Liver (tissue), 9 donors: ENCODE measurements around the gene F13B. TPM values are rescaled to one million over a fixed set of nuclear protein-coding genes. Genes with fewer than 3 reads are reported as not detected.

ENCODE experiments used
- DNase-seq: peaks from one replicate; pipeline ENCODE4 v3.0.0-alpha.2; 2017; ENCODE audit warnings: low spot score
- H3K27ac ChIP-seq, 2 donors: one replicate each; pipeline ENCODE4 v1.7.0; 2013; ENCODE audit warnings: inconsistent platforms in 2 of 2, low read length in 2 of 2, control low read depth in 1 of 2, low read depth in 1 of 2, mild to moderate bottlenecking in 1 of 2
- H3K27me3 ChIP-seq, 4 donors: one replicate each; pipeline versions ENCODE4 v1.6.1 to v1.7.0; 2013; ENCODE audit warnings: low read length in 3 of 4, inconsistent platforms in 1 of 4, mild to moderate bottlenecking in 1 of 4, moderate library complexity in 1 of 4; ENCODE audit not compliant: control insufficient read depth in 4 of 4, insufficient read depth in 4 of 4
- H3K36me3 ChIP-seq, 4 donors: one replicate each; pipeline versions ENCODE4 v1.6.1 to v1.7.0; 2013; ENCODE audit warnings: low read length in 3 of 4, mild to moderate bottlenecking in 3 of 4, low read depth in 1 of 4, moderate library complexity in 1 of 4; ENCODE audit not compliant: control insufficient read depth in 4 of 4, insufficient read depth in 3 of 4
- H3K4me1 ChIP-seq, 4 donors: one replicate each; pipeline versions ENCODE4 v1.6.1 to v1.7.0; 2013; ENCODE audit warnings: low read length in 3 of 4, mild to moderate bottlenecking in 3 of 4, moderate library complexity in 1 of 4; ENCODE audit not compliant: control insufficient read depth in 4 of 4, insufficient read depth in 4 of 4
- H3K4me3 ChIP-seq, 3 donors: one replicate each; pipeline versions ENCODE4 v1.6.1 to v1.7.0; 2013; ENCODE audit warnings: low read length in 3 of 3, control low read depth in 1 of 3, low read depth in 1 of 3, mild to moderate bottlenecking in 1 of 3
- H3K9ac ChIP-seq, 2 donors: one replicate each; pipeline ENCODE4 v1.7.0; 2013; ENCODE audit warnings: low read length in 2 of 2, mild to moderate bottlenecking in 2 of 2, moderate library complexity in 2 of 2, control low read depth in 1 of 2, low read depth in 1 of 2
- H3K9me3 ChIP-seq, 4 donors: one replicate each; pipeline versions ENCODE4 v1.6.1 to v1.7.0; 2013; ENCODE audit warnings: low read length in 3 of 4; ENCODE audit not compliant: control insufficient read depth in 4 of 4
- EGR1 ChIP-seq, 2 donors: IDR thresholded peaks; 2 replicates each; pipeline ENCODE4 v1.6.1; 2016 to 2018; ENCODE audit warnings: antibody characterized with exemption in 2 of 2, low read depth in 2 of 2
- FOXA1 ChIP-seq: IDR thresholded peaks from 2 replicates; pipeline ENCODE4 v1.6.1; 2016; ENCODE audit warnings: antibody characterized with exemption
- FOXA2 ChIP-seq: IDR thresholded peaks from 2 replicates; pipeline ENCODE4 v1.6.1; 2016; ENCODE audit warnings: antibody characterized with exemption
- GABPA ChIP-seq, 2 donors: IDR thresholded peaks in 1 of 2; conservative IDR thresholded peaks in 1 of 2; 2 replicates each; pipeline ENCODE4 v1.6.1; 2016; ENCODE audit warnings: antibody characterized with exemption in 2 of 2, mild to moderate bottlenecking in 1 of 2, moderate library complexity in 1 of 2
- HNF4A ChIP-seq, 2 donors: conservative IDR thresholded peaks; 2 replicates each; pipeline ENCODE4 v1.6.1; 2016; ENCODE audit warnings: antibody characterized with exemption in 2 of 2, mild to moderate bottlenecking in 2 of 2
- HNF4G ChIP-seq: IDR thresholded peaks from 2 replicates; pipeline ENCODE4 v1.6.1; 2016; ENCODE audit warnings: antibody characterized with exemption
- JUND ChIP-seq, 2 donors: IDR thresholded peaks; 2 replicates each; pipeline ENCODE4 v1.6.1; 2016; ENCODE audit warnings: antibody characterized with exemption in 2 of 2
- NR2F2 ChIP-seq: IDR thresholded peaks from 2 replicates; pipeline ENCODE4 v1.6.1; 2016; ENCODE audit warnings: antibody characterized with exemption
- RAD21 ChIP-seq, 2 donors: IDR thresholded peaks; 2 replicates each; pipeline ENCODE4 v1.6.1; 2016; ENCODE audit warnings: antibody characterized with exemption in 2 of 2, mild to moderate bottlenecking in 2 of 2
- RXRA ChIP-seq, 2 donors: IDR thresholded peaks; 2 replicates each; pipeline ENCODE4 v1.6.1; 2017 to 2018; ENCODE audit warnings: antibody characterized with exemption in 2 of 2, mild to moderate bottlenecking in 1 of 2
- SP1 ChIP-seq: IDR thresholded peaks from 2 replicates; pipeline ENCODE4 v1.6.1; 2018; ENCODE audit warnings: antibody characterized with exemption, mild to moderate bottlenecking
- TAF1 ChIP-seq: conservative IDR thresholded peaks from 2 replicates; pipeline ENCODE4 v1.6.1; 2016; ENCODE audit warnings: antibody characterized with exemption, mild to moderate bottlenecking
- YY1 ChIP-seq: IDR thresholded peaks from 2 replicates; pipeline ENCODE4 v1.6.1; 2016; ENCODE audit warnings: antibody characterized with exemption, mild to moderate bottlenecking
- polyA plus RNA-seq, 2 donors: library from polyadenylated mRNA; stranded (reverse) in 1 of 2; unstranded in 1 of 2; fragments of 200-250 nt in 1 of 2; fragments of >200 nt in 1 of 2; fragmentation: Nextera tagmentation in 1 of 2; extraction: Ambion mirVana in 1 of 2; gene quantifications; one replicate each; pipeline versions ENCODE4 v1.2.1 to v1.2.3, GENCODE V29; 2013 to 2015
- total RNA-seq, 2 donors: library from RNA; depleted of rRNA; stranded (reverse); fragments of >200 nt; gene quantifications; one replicate each; pipeline ENCODE4 v1.2.3, GENCODE V29; 2014
- TF ChIP-seq, protein P1 (sequence below): IDR thresholded peaks from 2 replicates; pipeline ENCODE4 v1.6.1; 2016; ENCODE audit warnings: antibody characterized with exemption
- TF ChIP-seq, protein P2 (sequence below): IDR thresholded peaks from 2 replicates; pipeline ENCODE4 v1.6.1; 2016; ENCODE audit warnings: antibody characterized with exemption
- TF ChIP-seq, protein P3 (sequence below): fragments of 150-350 bp; IDR thresholded peaks from 2 replicates; pipeline ENCODE4 v1.5.1; 2017; ENCODE audit warnings: improper control_type of control experiment, low read depth, low read length; ENCODE audit not compliant: missing input control
- TF ChIP-seq, protein P4 (sequence below): IDR thresholded peaks from 2 replicates; pipeline ENCODE4 v1.6.1; 2016; ENCODE audit warnings: antibody characterized with exemption
- TF ChIP-seq, protein P5 (sequence below): IDR thresholded peaks from 2 replicates; pipeline ENCODE4 v1.6.1; 2016; ENCODE audit warnings: antibody characterized with exemption, mild to moderate bottlenecking
- donor health status: healthy.
- donor health status: healthy.
- donor health status: healthy.
- donor health status: healthy.
- donor health status: healthy.

Gene F13B
- total and polyA plus RNA-seq, 4 donors: 42.3 to 194 (median 80.2) TPM

DNA sequence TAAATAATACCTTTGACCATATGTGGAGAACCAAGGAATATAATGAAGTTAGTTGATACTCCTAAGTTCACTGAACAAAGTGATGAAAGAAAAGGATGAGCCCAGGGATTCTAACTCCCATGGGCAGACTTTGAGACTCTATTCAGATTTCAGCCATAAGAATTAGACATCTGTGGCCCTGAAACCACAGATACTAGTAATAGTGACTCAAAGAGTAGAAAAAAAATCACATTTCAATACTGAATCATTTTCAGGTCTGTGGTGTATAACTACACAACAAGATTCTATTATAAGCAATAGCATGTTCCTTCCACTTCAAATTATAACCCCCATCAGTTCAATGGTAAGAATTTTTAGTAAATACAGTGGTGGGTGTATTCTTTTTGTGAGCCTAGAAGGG is 16.4 kb upstream of the F13B start:
- H3K9ac ChIP-seq: no peak overlapping the region
- peaks cover 0 to 2% (median 0%) of the 10 kb centered on the region in 4 donors for H3K4me1 ChIP-seq
- no peaks in the 10 kb centered on the region for H3K27me3 ChIP-seq
- peaks cover 0 to 2% (median 0%) of the 10 kb centered on the region in 4 donors for H3K9me3 ChIP-seq
- TF ChIP-seq FOXA1 (no peak), HNF4G (no peak), HNF4A (conservative IDR thresholded peaks at IDR 0.05) (no peak), SP1 (no peak), FOXA2 (no peak), YY1 (no peak), RAD21 (IDR thresholded peaks at IDR 0.05) (no peak), RXRA (IDR thresholded peaks at IDR 0.05) (no peak), NR2F2 (no peak), JUND (IDR thresholded peaks at IDR 0.05) (no peak), GABPA (IDR thresholded peaks at IDR 0.05 in 1 of 2, conservative IDR thresholded peaks at IDR 0.05 in 1 of 2) (no peak), EGR1 (IDR thresholded peaks at IDR 0.05; ENCODE audit: low read depth in 2 of 2) (no peak), TAF1 (no peak)
- TF ChIP-seq, protein P1, sequence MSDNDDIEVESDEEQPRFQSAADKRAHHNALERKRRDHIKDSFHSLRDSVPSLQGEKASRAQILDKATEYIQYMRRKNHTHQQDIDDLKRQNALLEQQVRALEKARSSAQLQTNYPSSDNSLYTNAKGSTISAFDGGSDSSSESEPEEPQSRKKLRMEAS: no peak
- TF ChIP-seq, protein P2, sequence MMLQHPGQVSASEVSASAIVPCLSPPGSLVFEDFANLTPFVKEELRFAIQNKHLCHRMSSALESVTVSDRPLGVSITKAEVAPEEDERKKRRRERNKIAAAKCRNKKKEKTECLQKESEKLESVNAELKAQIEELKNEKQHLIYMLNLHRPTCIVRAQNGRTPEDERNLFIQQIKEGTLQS: no peak
- TF ChIP-seq, protein P3, sequence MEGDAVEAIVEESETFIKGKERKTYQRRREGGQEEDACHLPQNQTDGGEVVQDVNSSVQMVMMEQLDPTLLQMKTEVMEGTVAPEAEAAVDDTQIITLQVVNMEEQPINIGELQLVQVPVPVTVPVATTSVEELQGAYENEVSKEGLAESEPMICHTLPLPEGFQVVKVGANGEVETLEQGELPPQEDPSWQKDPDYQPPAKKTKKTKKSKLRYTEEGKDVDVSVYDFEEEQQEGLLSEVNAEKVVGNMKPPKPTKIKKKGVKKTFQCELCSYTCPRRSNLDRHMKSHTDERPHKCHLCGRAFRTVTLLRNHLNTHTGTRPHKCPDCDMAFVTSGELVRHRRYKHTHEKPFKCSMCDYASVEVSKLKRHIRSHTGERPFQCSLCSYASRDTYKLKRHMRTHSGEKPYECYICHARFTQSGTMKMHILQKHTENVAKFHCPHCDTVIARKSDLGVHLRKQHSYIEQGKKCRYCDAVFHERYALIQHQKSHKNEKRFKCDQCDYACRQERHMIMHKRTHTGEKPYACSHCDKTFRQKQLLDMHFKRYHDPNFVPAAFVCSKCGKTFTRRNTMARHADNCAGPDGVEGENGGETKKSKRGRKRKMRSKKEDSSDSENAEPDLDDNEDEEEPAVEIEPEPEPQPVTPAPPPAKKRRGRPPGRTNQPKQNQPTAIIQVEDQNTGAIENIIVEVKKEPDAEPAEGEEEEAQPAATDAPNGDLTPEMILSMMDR: no peak
- TF ChIP-seq, protein P4, sequence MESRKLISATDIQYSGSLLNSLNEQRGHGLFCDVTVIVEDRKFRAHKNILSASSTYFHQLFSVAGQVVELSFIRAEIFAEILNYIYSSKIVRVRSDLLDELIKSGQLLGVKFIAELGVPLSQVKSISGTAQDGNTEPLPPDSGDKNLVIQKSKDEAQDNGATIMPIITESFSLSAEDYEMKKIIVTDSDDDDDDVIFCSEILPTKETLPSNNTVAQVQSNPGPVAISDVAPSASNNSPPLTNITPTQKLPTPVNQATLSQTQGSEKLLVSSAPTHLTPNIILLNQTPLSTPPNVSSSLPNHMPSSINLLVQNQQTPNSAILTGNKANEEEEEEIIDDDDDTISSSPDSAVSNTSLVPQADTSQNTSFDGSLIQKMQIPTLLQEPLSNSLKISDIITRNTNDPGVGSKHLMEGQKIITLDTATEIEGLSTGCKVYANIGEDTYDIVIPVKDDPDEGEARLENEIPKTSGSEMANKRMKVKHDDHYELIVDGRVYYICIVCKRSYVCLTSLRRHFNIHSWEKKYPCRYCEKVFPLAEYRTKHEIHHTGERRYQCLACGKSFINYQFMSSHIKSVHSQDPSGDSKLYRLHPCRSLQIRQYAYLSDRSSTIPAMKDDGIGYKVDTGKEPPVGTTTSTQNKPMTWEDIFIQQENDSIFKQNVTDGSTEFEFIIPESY: no peak
- TF ChIP-seq, protein P5, sequence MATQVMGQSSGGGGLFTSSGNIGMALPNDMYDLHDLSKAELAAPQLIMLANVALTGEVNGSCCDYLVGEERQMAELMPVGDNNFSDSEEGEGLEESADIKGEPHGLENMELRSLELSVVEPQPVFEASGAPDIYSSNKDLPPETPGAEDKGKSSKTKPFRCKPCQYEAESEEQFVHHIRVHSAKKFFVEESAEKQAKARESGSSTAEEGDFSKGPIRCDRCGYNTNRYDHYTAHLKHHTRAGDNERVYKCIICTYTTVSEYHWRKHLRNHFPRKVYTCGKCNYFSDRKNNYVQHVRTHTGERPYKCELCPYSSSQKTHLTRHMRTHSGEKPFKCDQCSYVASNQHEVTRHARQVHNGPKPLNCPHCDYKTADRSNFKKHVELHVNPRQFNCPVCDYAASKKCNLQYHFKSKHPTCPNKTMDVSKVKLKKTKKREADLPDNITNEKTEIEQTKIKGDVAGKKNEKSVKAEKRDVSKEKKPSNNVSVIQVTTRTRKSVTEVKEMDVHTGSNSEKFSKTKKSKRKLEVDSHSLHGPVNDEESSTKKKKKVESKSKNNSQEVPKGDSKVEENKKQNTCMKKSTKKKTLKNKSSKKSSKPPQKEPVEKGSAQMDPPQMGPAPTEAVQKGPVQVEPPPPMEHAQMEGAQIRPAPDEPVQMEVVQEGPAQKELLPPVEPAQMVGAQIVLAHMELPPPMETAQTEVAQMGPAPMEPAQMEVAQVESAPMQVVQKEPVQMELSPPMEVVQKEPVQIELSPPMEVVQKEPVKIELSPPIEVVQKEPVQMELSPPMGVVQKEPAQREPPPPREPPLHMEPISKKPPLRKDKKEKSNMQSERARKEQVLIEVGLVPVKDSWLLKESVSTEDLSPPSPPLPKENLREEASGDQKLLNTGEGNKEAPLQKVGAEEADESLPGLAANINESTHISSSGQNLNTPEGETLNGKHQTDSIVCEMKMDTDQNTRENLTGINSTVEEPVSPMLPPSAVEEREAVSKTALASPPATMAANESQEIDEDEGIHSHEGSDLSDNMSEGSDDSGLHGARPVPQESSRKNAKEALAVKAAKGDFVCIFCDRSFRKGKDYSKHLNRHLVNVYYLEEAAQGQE: no peak
- H3K4me3 ChIP-seq: no peak overlapping the region
- no peak for DNase-seq
- no peaks in the 10 kb centered on the region for H3K36me3 ChIP-seq
- no peak overlapping the region for H3K27ac ChIP-seq
